H1 (cell line): Measurements from ENCODE around the gene ZNF888. TPM values are rescaled to one million over a fixed set of nuclear protein-coding genes. Genes with fewer than 3 reads are reported as not detected.

Source experiments
- CTCF ChIA-PET: fragments of 300-600 bp; sonication (Branson Sonifier 250); formaldehyde crosslinking; loops from one replicate; lab custom pipeline; 2021; ENCODE audit not compliant: partially characterized antibody; lab: Charles Lee
- POLR2A ChIA-PET: fragments of 300-600 bp; sonication (Branson Sonifier 250); formaldehyde crosslinking; loops from one replicate; lab custom pipeline; 2021; ENCODE audit warnings: inconsistent platforms; ENCODE audit not compliant: partially characterized antibody; lab: Charles Lee
- DNase-seq, 2 experiments: peaks; one replicate each; pipeline versions ENCODE4 v3.0.0 to v3.0.0-alpha.2; 2010 to 2022; ENCODE audit warnings: low spot score in 2 of 2, low read depth in 1 of 2, mixed read lengths in 1 of 2
- FAIRE-seq: peaks from 2 replicates; lab custom pipeline; 2011; peaks lifted over from hg19 to GRCh38; lab: Jason Lieb, UNC
- H2AFZ ChIP-seq: 2 replicates; pipeline ENCODE4 v1.8.1; 2012; ENCODE audit warnings: low read length, inconsistent platforms
- H2AK5ac ChIP-seq: 2 replicates; pipeline ENCODE4 v1.6.1; 2013; ENCODE audit warnings: low read depth, low read length
- H2BK120ac ChIP-seq: replicated peaks from 2 replicates; pipeline ENCODE3; 2013; ENCODE audit warnings: low read depth, low read length, inconsistent platforms
- H2BK12ac ChIP-seq: 2 replicates; pipeline ENCODE4 v1.6.1; 2013; ENCODE audit warnings: low read depth, low read length
- H2BK15ac ChIP-seq: 2 replicates; pipeline ENCODE4 v1.6.1; 2013; ENCODE audit warnings: low read length
- H2BK20ac ChIP-seq: 2 replicates; pipeline ENCODE4 v1.6.1; 2013; ENCODE audit warnings: low read length
- H2BK5ac ChIP-seq: 2 replicates; pipeline ENCODE4 v1.6.1; 2013; ENCODE audit warnings: low read depth, low read length
- H3K14ac ChIP-seq: 2 replicates; pipeline ENCODE4 v1.6.1; 2013; ENCODE audit warnings: inconsistent platforms; ENCODE audit not compliant: insufficient read length
- H3K18ac ChIP-seq: 2 replicates; pipeline ENCODE4 v1.6.1; 2013; ENCODE audit warnings: low read length; ENCODE audit errors: extremely low read depth
- H3K23ac ChIP-seq: 2 replicates; pipeline ENCODE4 v1.6.1; 2013; ENCODE audit warnings: inconsistent platforms; ENCODE audit not compliant: insufficient read length
- H3K23me2 ChIP-seq: 2 replicates; pipeline ENCODE4 v1.6.1; 2013; ENCODE audit warnings: low read depth, low read length
- H3K27ac ChIP-seq: 2 replicates; pipeline ENCODE4 v1.6.1; 2011; ENCODE audit warnings: low read depth, low read length, inconsistent platforms
- H3K27me3 ChIP-seq, 4 experiments: replicated peaks in 1 of 4; 1 replicate in 1 of 4; 2 replicates in 3 of 4; pipeline versions ENCODE4 v1.6.1 to v1.8.1; 2011 to 2013; ENCODE audit warnings: low read length in 3 of 4, mild to moderate bottlenecking in 3 of 4, inconsistent platforms in 2 of 4, mixed read lengths in 2 of 4, moderate library complexity in 1 of 4; ENCODE audit not compliant: control insufficient read depth in 3 of 4, insufficient read depth in 3 of 4; ENCODE audit errors: extremely low read depth in 1 of 4
- H3K36me3 ChIP-seq, 4 experiments: 2 replicates each; pipeline versions ENCODE4 v1.6.1 to v1.8.1; 2011 to 2013; ENCODE audit warnings: mild to moderate bottlenecking in 4 of 4, low read length in 3 of 4, moderate library complexity in 2 of 4, control low read depth in 1 of 4, inconsistent platforms in 1 of 4; ENCODE audit not compliant: insufficient read depth in 4 of 4, control insufficient read depth in 2 of 4
- H3K4ac ChIP-seq: replicated peaks from 2 replicates; pipeline ENCODE3; 2013; ENCODE audit warnings: low read length, low read depth, mixed read lengths, inconsistent platforms; ENCODE audit not compliant: insufficient read length
- H3K4me1 ChIP-seq, 4 experiments: replicated peaks in 1 of 4; 1 replicate in 1 of 4; 2 replicates in 3 of 4; pipeline versions ENCODE4 v1.6.1 to v1.8.1; 2011 to 2013; ENCODE audit warnings: low read length in 3 of 4, inconsistent platforms in 2 of 4, mixed read lengths in 1 of 4; ENCODE audit not compliant: insufficient read depth in 4 of 4, control insufficient read depth in 3 of 4
- H3K4me2 ChIP-seq, 2 experiments: 2 replicates each; pipeline versions ENCODE4 v1.6.1 to v1.8.1; 2011 to 2013; ENCODE audit warnings: low read depth in 2 of 2, low read length in 2 of 2, control low read depth in 1 of 2, inconsistent platforms in 1 of 2, mild to moderate bottlenecking in 1 of 2; ENCODE audit not compliant: insufficient read depth in 1 of 2
- H3K4me3 ChIP-seq, 4 experiments: fragments of 200-600, 300-600 bp in 1 of 4; sonication (generic), shearing (Covaris generic), sonication (Bioruptor Twin) in 1 of 4; 2 replicates each; pipeline versions ENCODE4 v1.5.1 to v1.8.1; 2011 to 2016; ENCODE audit warnings: low read length in 4 of 4, low read depth in 3 of 4, control low read depth in 2 of 4, inconsistent platforms in 2 of 4, mild to moderate bottlenecking in 2 of 4, mixed read lengths in 1 of 4, moderate library complexity in 1 of 4; ENCODE audit not compliant: insufficient read depth in 2 of 4; ENCODE audit errors: extremely low read depth in 1 of 4
- H3K56ac ChIP-seq: replicated peaks from 2 replicates; pipeline ENCODE3; 2013; ENCODE audit warnings: low read depth, mild to moderate bottlenecking, mixed read lengths, low read length, inconsistent platforms; ENCODE audit not compliant: insufficient read length
- H3K79me1 ChIP-seq: 2 replicates; pipeline ENCODE4 v1.6.1; 2013; ENCODE audit warnings: low read depth, low read length, control low read depth
- H3K79me2 ChIP-seq, 2 experiments: 2 replicates each; pipeline versions ENCODE4 v1.6.1 to v1.8.1; 2012 to 2013; ENCODE audit warnings: low read length in 2 of 2, mild to moderate bottlenecking in 2 of 2, inconsistent platforms in 1 of 2; ENCODE audit not compliant: insufficient read depth in 2 of 2, control insufficient read depth in 1 of 2
- H3K9ac ChIP-seq, 4 experiments: replicated peaks in 1 of 4; 1 replicate in 1 of 4; 2 replicates in 3 of 4; pipeline versions ENCODE4 v1.6.1 to v1.8.1; 2011 to 2013; ENCODE audit warnings: low read depth in 3 of 4, low read length in 3 of 4, control low read depth in 2 of 4, mild to moderate bottlenecking in 2 of 4, moderate library complexity in 2 of 4, inconsistent platforms in 1 of 4; ENCODE audit errors: extremely low read depth in 1 of 4
- H3K9me3 ChIP-seq, 2 experiments: 2 replicates each; pipeline versions ENCODE4 v1.6.1 to v1.8.1; 2012 to 2013; ENCODE audit warnings: mild to moderate bottlenecking in 2 of 2, moderate library complexity in 2 of 2, control low read depth in 1 of 2, inconsistent platforms in 1 of 2, low read depth in 1 of 2, low read length in 1 of 2, mixed read lengths in 1 of 2; ENCODE audit not compliant: insufficient read depth in 2 of 2
- H4K20me1 ChIP-seq, 2 experiments: replicated peaks in 1 of 2; 2 replicates each; pipeline versions ENCODE3 to v1.8.1; 2011 to 2013; ENCODE audit warnings: inconsistent platforms in 2 of 2, low read length in 2 of 2, mild to moderate bottlenecking in 1 of 2; ENCODE audit not compliant: insufficient read depth in 2 of 2, control insufficient read depth in 1 of 2
- H4K5ac ChIP-seq: 2 replicates; pipeline ENCODE4 v1.6.1; 2013; ENCODE audit warnings: low read length, low read depth, mixed read lengths, inconsistent platforms; ENCODE audit not compliant: insufficient read length
- H4K8ac ChIP-seq: 2 replicates; pipeline ENCODE4 v1.8.0; 2013; ENCODE audit warnings: mild to moderate bottlenecking, moderate library complexity, low read length, inconsistent platforms; ENCODE audit not compliant: insufficient read depth; ENCODE audit errors: extremely low read depth
- H4K91ac ChIP-seq: replicated peaks from 2 replicates; pipeline ENCODE3; 2013; ENCODE audit warnings: low read length, mixed read lengths, inconsistent platforms; ENCODE audit not compliant: insufficient read length
- CTBP2 ChIP-seq: IDR thresholded peaks from 2 replicates; pipeline ENCODE4 v1.7.0; 2011; ENCODE audit warnings: borderline replicate concordance, mild to moderate bottlenecking, moderate library complexity, mixed read lengths, low read length; ENCODE audit not compliant: insufficient read depth, insufficient read length
- SIRT6 ChIP-seq: IDR thresholded peaks from one replicate; pipeline ENCODE4 v1.7.1; 2012; ENCODE audit warnings: low read length, inconsistent platforms
- TAF1 ChIP-seq: IDR thresholded peaks from 2 replicates; pipeline ENCODE4 v1.6.1; 2011; ENCODE audit warnings: mild to moderate bottlenecking, low read depth, low read length
- ZNF274 ChIP-seq: IDR thresholded peaks from 2 replicates; pipeline ENCODE4 v1.7.0; 2012; ENCODE audit warnings: low read length, borderline replicate concordance; ENCODE audit errors: extremely low read depth
- WGBS, 2 experiments: shearing (Covaris generic) in 1 of 2; methylation state at CpG; one replicate each; pipeline versions ENCODE4 v1.1.6 to v1.1.7; 2013 to 2015; ENCODE audit warnings: low lambda C conversion rate in 2 of 2, mixed read lengths in 2 of 2, inconsistent platforms in 1 of 2, low coverage in 1 of 2, missing lambda C conversion rate in 1 of 2; ENCODE audit not compliant: insufficient replicate concordance in 2 of 2, insufficient coverage in 1 of 2, insufficient read length in 1 of 2; ENCODE audit errors: extremely low coverage in 1 of 2, missing lambda C conversion rate in 1 of 2; 5-methylcytosine and 5-hydroxymethylcytosine counted together
- polyA plus RNA-seq, 7 experiments: library from polyadenylated mRNA; depleted of rRNA in 3 of 7; stranded (reverse) in 5 of 7; unstranded in 2 of 7; fragments of >200 nt in 5 of 7; fragments of 200-250 nt in 2 of 7; gene quantifications; 1 replicate in 5 of 7; 2 replicates in 1 of 7; 4 replicates in 1 of 7; pipeline versions ENCODE4 v1.2.1 to v1.2.3, GENCODE V29; 2011 to 2013; ENCODE audit warnings: missing spikeins in 2 of 7, mixed read lengths in 2 of 7
- total RNA-seq: library from RNA; stranded (reverse); fragmentation: NEBNext Ultra II Directional; extraction: Animal tissue kit (Norgen Biotek cat#: 25700); gene quantifications from 2 replicates; pipeline ENCODE4 v1.2.1, GENCODE V29; 2021

Gene ZNF888
- total and polyA plus RNA-seq, 2 of the 8 experiments (the other 6 are each of a cell fraction or from before 2014, with no cell fraction given): 1.1 to 8.6 TPM

- Histone ChIP-seq H4K8ac (no peak overlapping the region), H2BK12ac (no peak overlapping the region), H3K56ac (no peak overlapping the region), H3K36me3 (no peaks in the 10 kb centered on the region), H3K4me2 (no peak overlapping the region), H3K79me1 (no peaks in the 10 kb centered on the region), H3K4ac (no peak overlapping the region), H4K5ac (no peak overlapping the region), H2BK20ac (no peak overlapping the region), H2BK120ac (no peak overlapping the region), H3K23me2 (no peaks in the 10 kb centered on the region), H2AFZ (no peak overlapping the region), H3K9ac (no peak overlapping the region), H3K79me2 (no peaks in the 10 kb centered on the region), H3K9me3 (no peaks in the 10 kb centered on the region), H4K91ac (no peak overlapping the region), H3K23ac (no peak overlapping the region), H3K18ac (no peak overlapping the region), H3K27ac (no peak overlapping the region), H4K20me1 (no peaks in the 10 kb centered on the region), H3K14ac (no peak overlapping the region), H2BK5ac (no peak overlapping the region), H2BK15ac (no peak overlapping the region), H2AK5ac (no peak overlapping the region), H3K4me1 (no peaks in the 10 kb centered on the region), H3K4me3 (no peak overlapping the region), H3K27me3 (no peaks in the 10 kb centered on the region)
- FAIRE-seq (no peak), DNase-seq (no peak)
- TF ChIP-seq ZNF274: no peak
- TF ChIP-seq SIRT6: no peak
- no peak for TF ChIP-seq CTBP2
- TF ChIP-seq TAF1: no peak
- POLR2A ChIA-PET: interaction anchor here (2.0 kb wide), 1 partner anchor 26 kb away, joined by 9 read pairs; the partner anchor contains the start of gene ZNF320
- CTCF ChIA-PET: interaction anchor here (1.0 kb wide), 1 partner anchor 122 kb away, joined by 3 read pairs; no protein-coding TSS in a partner anchor
- 92% methylated on average over 3 of the region's 3 CpGs; no CpG with 5 or more reads in 1 of the 2 experiments for WGBS, 2 experiments
Observed at GRCh38 chr19:52871466-52871865, 51.8 kb downstream of the ZNF888 start.
